Stomach (tissue), 4 donors: ENCODE data around the gene VCP.

Experiments
- EP300 ChIP-seq: sonication (generic); formaldehyde crosslinking; IDR thresholded peaks from one replicate; pipeline ENCODE4 v1.6.1; 2017; ENCODE audit warnings: antibody characterized with exemption
- POLR2A ChIP-seq, 4 donors: fragments of 450-650 bp; IDR thresholded peaks; one replicate each; pipeline ENCODE4 v1.6.1; 2016; ENCODE audit warnings: antibody characterized with exemption in 4 of 4, control low read depth in 2 of 4, mild to moderate bottlenecking in 1 of 4, moderate library complexity in 1 of 4
- TF ChIP-seq, protein P1 (sequence below), 7 experiments: fragments of 450-650 bp in 4 of 7; fragments of 200-600 bp in 3 of 7; sonication (generic) in 3 of 7; IDR thresholded peaks; one replicate each; pipeline ENCODE4 v1.5.1; 2016 to 2019; ENCODE audit warnings: antibody characterized with exemption in 7 of 7, control low read depth in 2 of 7, mild to moderate bottlenecking in 1 of 7

DNA sequence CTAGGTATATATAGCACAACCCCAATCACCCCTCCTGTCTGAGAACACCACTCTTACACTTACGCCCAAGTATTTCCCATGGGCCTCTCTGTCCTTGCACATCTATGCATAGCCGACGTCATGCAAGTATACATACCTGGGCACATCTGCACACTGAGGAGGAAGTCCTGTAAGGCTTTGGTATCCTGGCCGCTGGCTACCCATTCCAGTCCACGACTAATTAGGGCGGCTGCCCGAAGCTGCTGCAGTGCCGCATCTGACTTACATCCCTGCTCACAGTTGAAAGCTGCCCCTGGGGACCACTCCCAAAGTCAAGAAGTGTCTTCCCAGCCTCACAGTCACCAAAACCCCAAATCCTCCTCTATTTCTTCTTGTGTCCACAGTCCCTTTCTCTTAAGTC, 2.4 kb upstream of the VCP start:
- TF ChIP-seq, protein P1, sequence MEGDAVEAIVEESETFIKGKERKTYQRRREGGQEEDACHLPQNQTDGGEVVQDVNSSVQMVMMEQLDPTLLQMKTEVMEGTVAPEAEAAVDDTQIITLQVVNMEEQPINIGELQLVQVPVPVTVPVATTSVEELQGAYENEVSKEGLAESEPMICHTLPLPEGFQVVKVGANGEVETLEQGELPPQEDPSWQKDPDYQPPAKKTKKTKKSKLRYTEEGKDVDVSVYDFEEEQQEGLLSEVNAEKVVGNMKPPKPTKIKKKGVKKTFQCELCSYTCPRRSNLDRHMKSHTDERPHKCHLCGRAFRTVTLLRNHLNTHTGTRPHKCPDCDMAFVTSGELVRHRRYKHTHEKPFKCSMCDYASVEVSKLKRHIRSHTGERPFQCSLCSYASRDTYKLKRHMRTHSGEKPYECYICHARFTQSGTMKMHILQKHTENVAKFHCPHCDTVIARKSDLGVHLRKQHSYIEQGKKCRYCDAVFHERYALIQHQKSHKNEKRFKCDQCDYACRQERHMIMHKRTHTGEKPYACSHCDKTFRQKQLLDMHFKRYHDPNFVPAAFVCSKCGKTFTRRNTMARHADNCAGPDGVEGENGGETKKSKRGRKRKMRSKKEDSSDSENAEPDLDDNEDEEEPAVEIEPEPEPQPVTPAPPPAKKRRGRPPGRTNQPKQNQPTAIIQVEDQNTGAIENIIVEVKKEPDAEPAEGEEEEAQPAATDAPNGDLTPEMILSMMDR (IDR thresholded peaks at IDR 0.05), result no peak
- TF ChIP-seq POLR2A (IDR thresholded peaks at IDR 0.05) (no peak), EP300 (no peak)
